Mesothelial cell of epicardium (in vitro differentiated cells): ENCODE data around the gene RXRA. TPM values are rescaled to one million over a fixed set of nuclear protein-coding genes. Genes with fewer than 3 reads are reported as not detected.

Experiments used
- DNase-seq, 2 experiments: peaks; one replicate each; pipeline ENCODE4 v3.0.0; 2021; ENCODE audit warnings: low spot score in 2 of 2; ENCODE audit not compliant: unreplicated experiment in 2 of 2
- H3K27ac Mint-ChIP-seq: 2 replicates; pipeline ENCODE4 v1.8.0; 2021; ENCODE audit warnings: mixed read lengths
- H3K27me3 Mint-ChIP-seq: 2 replicates; pipeline ENCODE4 v1.8.0; 2021; ENCODE audit warnings: low read depth, mixed read lengths
- H3K36me3 Mint-ChIP-seq: 2 replicates; pipeline ENCODE4 v1.8.0; 2021; ENCODE audit warnings: mixed read lengths
- H3K4me1 Mint-ChIP-seq: 2 replicates; pipeline ENCODE4 v1.8.0; 2021; ENCODE audit warnings: mixed read lengths
- H3K4me3 Mint-ChIP-seq: 2 replicates; pipeline ENCODE4 v1.8.0; 2021; ENCODE audit warnings: mild to moderate bottlenecking, moderate library complexity, mixed read lengths
- H3K9me3 Mint-ChIP-seq: 2 replicates; pipeline ENCODE4 v1.8.0; 2021; ENCODE audit warnings: mixed read lengths
- CTCF ChIP-seq: fragments of 200-600 bp; sonication (generic); IDR thresholded peaks from one replicate; pipeline ENCODE4 v1.5.0; 2021; ENCODE audit warnings: antibody characterized with exemption; ENCODE audit not compliant: unreplicated experiment
- total RNA-seq: library from RNA; stranded (reverse); gene quantifications from 3 replicates; pipeline ENCODE4 v1.2.1, GENCODE V29; 2021

Gene RXRA
- total RNA-seq, 1 donor from 2014 or later = 45.0 TPM

GRCh38 chr9:134453776-134454475 lies 127.7 kb downstream of the RXRA start:
- Mint-ChIP-seq H3K9me3 (peaks cover 4% of the 10 kb centered on the region), H3K36me3 (peaks cover 3% of the 10 kb centered on the region), H3K27ac (peak overlapping the region; percentile 47), H3K4me3 (no peak overlapping the region), H3K27me3 (peaks cover 2% of the 10 kb centered on the region), H3K4me1 (peaks cover 38% of the 10 kb centered on the region)
- TF ChIP-seq CTCF = no peak
- no peak for DNase-seq

- Mint-ChIP-seq H3K27me3 (peaks cover 2% of the 10 kb centered on the region), H3K9me3 (peaks cover under 1% of the 10 kb centered on the region), H3K27ac (peak overlapping the region; percentile 77), H3K36me3 (peaks cover under 1% of the 10 kb centered on the region), H3K4me1 (peaks cover 38% of the 10 kb centered on the region), H3K4me3 (no peak overlapping the region)
- TF ChIP-seq CTCF = no peak
- DNase-seq = no peak
These were observed 128.2 kb downstream of the RXRA start for GRCh38 chr9:134454476-134454857.

GRCh38 chr9:134455021-134455471 lies 128.8 kb downstream of the RXRA start:
- no peak for DNase-seq
- no peaks in the 10 kb centered on the region for H3K36me3 Mint-ChIP-seq
- H3K4me3 Mint-ChIP-seq = no peak overlapping the region
- peaks cover 2% of the 10 kb centered on the region for H3K27me3 Mint-ChIP-seq
- H3K4me1 Mint-ChIP-seq = peaks cover 38% of the 10 kb centered on the region
- TF ChIP-seq CTCF = no peak
- no peaks in the 10 kb centered on the region for H3K9me3 Mint-ChIP-seq
- peak overlapping the region; percentile 77 for H3K27ac Mint-ChIP-seq

- Mint-ChIP-seq H3K27me3 (peaks cover 2% of the 10 kb centered on the region), H3K4me3 (no peak overlapping the region), H3K27ac (peak overlapping the region; percentile 88)
These were observed 129.3 kb downstream of the RXRA start for GRCh38 chr9:134455537-134455933.

GRCh38 chr9:134455934-134456755 lies 129.9 kb downstream of the RXRA start:
- DNase-seq = peak; percentile 70 to 84
- peaks cover 38% of the 10 kb centered on the region for H3K4me1 Mint-ChIP-seq
- peak overlapping the region; percentile 88 for H3K27ac Mint-ChIP-seq
- no peak for TF ChIP-seq CTCF
- H3K27me3 Mint-ChIP-seq = no peaks in the 10 kb centered on the region
- H3K4me3 Mint-ChIP-seq = peak overlapping the region; percentile 5
- no peaks in the 10 kb centered on the region for H3K9me3 Mint-ChIP-seq
- no peaks in the 10 kb centered on the region for H3K36me3 Mint-ChIP-seq

More at GRCh38 chr9:134455537-134455933, 129.3 kb downstream of the RXRA start:
- DNase-seq = no peak
- peaks cover 38% of the 10 kb centered on the region for H3K4me1 Mint-ChIP-seq
- no peaks in the 10 kb centered on the region for H3K9me3 Mint-ChIP-seq
- no peak for TF ChIP-seq CTCF
- no peaks in the 10 kb centered on the region for H3K36me3 Mint-ChIP-seq
